ENCODE results near the gene WFDC12.
A peak's percentile ranks its signal among the peaks of the same experiment; 100 is the strongest.

Gene WFDC12

GRCh38 chr20:45094201-45094600 is 30.1 kb downstream of the WFDC12 start:
- H3K18ac ChIP-seq (ENCODE audit: low read depth in 1 of 2, low read length in 2 of 2) = no peak overlapping the region
- H2BK15ac ChIP-seq (ENCODE audit: low read depth, poor library complexity, severe bottlenecking) = no peak overlapping the region
- 96% methylated on average over 2 of the region's 2 CpGs for WGBS
- H3K36me3 ChIP-seq (ENCODE audit: control insufficient read depth in 1 of 2, insufficient read depth in 2 of 2, low read depth in 1 of 2, low read length in 2 of 2) = peaks cover 0 to 10% of the 10 kb centered on the region in 2 experiments
- peaks cover 9% of the 10 kb centered on the region for H3K4me1 ChIP-seq (ENCODE audit: control insufficient read depth, insufficient read depth, low read depth, low read length)
- no peak overlapping the region for H2AFZ ChIP-seq (ENCODE audit: low read depth, low read length)
- H3K9ac ChIP-seq (ENCODE audit: low read length) = no peak overlapping the region
- H3K23ac ChIP-seq (ENCODE audit: low read length in 2 of 2) = no peak overlapping the region
- DNase-seq = no peak
- no peak overlapping the region for H2BK12ac ChIP-seq (ENCODE audit: low read length in 2 of 2)
- H3K27me3 ChIP-seq (ENCODE audit: control insufficient read depth in 1 of 2, insufficient read depth in 1 of 2, low read length in 2 of 2) = peaks cover 0 to 34% of the 10 kb centered on the region in 2 experiments
- no peaks in the 10 kb centered on the region for H3K9me3 ChIP-seq (ENCODE audit: control insufficient read depth, low read length)
- H2AK5ac ChIP-seq (ENCODE audit: low read length, severe bottlenecking) = no peak overlapping the region
- H2BK120ac ChIP-seq (ENCODE audit: low read depth, low read length) = no peak overlapping the region
- H3K4ac ChIP-seq (ENCODE audit: low read depth in 1 of 2, low read length in 2 of 2) = no peak overlapping the region
- H3K4me2 ChIP-seq (ENCODE audit: low read length, poor library complexity, severe bottlenecking) = no peak overlapping the region
- H2BK5ac ChIP-seq (ENCODE audit: low read depth, low read length, poor library complexity, severe bottlenecking) = no peak overlapping the region
- no peak overlapping the region for H3K14ac ChIP-seq (ENCODE audit: low read length in 2 of 2)
- no peak overlapping the region for H4K8ac ChIP-seq (ENCODE audit: low read length)
- no peak overlapping the region for H3K27ac ChIP-seq (ENCODE audit: low read length, poor library complexity, severe bottlenecking)
- no peak overlapping the region for H3K4me3 ChIP-seq (ENCODE audit: insufficient read depth in 1 of 2, low read depth in 1 of 2, low read length in 2 of 2)
- H3K79me1 ChIP-seq (replicated peaks; ENCODE audit: low read length, poor library complexity, severe bottlenecking) = no peaks in the 10 kb centered on the region
- H4K91ac ChIP-seq (ENCODE audit: low read length) = no peak overlapping the region

GRCh38 chr20:45092898-45093297 is 31.4 kb downstream of the WFDC12 start:
- Histone ChIP-seq H3K4me3 (ENCODE audit: insufficient read depth in 1 of 2, low read depth in 1 of 2, low read length in 2 of 2) (no peak overlapping the region), H2BK5ac (ENCODE audit: low read depth, low read length, poor library complexity, severe bottlenecking) (no peak overlapping the region), H3K23ac (ENCODE audit: low read length in 2 of 2) (no peak overlapping the region), H2AFZ (ENCODE audit: low read depth, low read length) (no peak overlapping the region), H2AK5ac (ENCODE audit: low read length, severe bottlenecking) (no peak overlapping the region), H3K4me1 (ENCODE audit: control insufficient read depth, insufficient read depth, low read depth, low read length) (peaks cover 3% of the 10 kb centered on the region), H3K27ac (ENCODE audit: low read length, poor library complexity, severe bottlenecking) (no peak overlapping the region), H3K9ac (ENCODE audit: low read length) (no peak overlapping the region), H3K4me2 (ENCODE audit: low read length, poor library complexity, severe bottlenecking) (no peak overlapping the region), H4K8ac (ENCODE audit: low read length) (no peak overlapping the region), H3K27me3 (ENCODE audit: control insufficient read depth in 1 of 2, insufficient read depth in 1 of 2, low read length in 2 of 2) (peaks cover 0 to 21% of the 10 kb centered on the region in 2 experiments), H2BK12ac (ENCODE audit: low read length in 2 of 2) (no peak overlapping the region), H3K36me3 (ENCODE audit: control insufficient read depth in 1 of 2, insufficient read depth in 2 of 2, low read depth in 1 of 2, low read length in 2 of 2) (peaks cover 0 to 7% of the 10 kb centered on the region in 2 experiments), H3K79me1 (replicated peaks; ENCODE audit: low read length, poor library complexity, severe bottlenecking) (no peaks in the 10 kb centered on the region), H3K14ac (ENCODE audit: low read length in 2 of 2) (no peak overlapping the region), H2BK15ac (ENCODE audit: low read depth, poor library complexity, severe bottlenecking) (no peak overlapping the region), H3K9me3 (ENCODE audit: control insufficient read depth, low read length) (no peaks in the 10 kb centered on the region), H2BK120ac (ENCODE audit: low read depth, low read length) (no peak overlapping the region), H3K18ac (ENCODE audit: low read depth in 1 of 2, low read length in 2 of 2) (no peak overlapping the region), H3K4ac (ENCODE audit: low read depth in 1 of 2, low read length in 2 of 2) (no peak overlapping the region), H4K91ac (ENCODE audit: low read length) (no peak overlapping the region)
- WGBS = 100% methylated on average over 4 of the region's 7 CpGs
- DNase-seq = no peak

- H3K9me3 ChIP-seq (ENCODE audit: control insufficient read depth, low read length) = no peaks in the 10 kb centered on the region
- H2BK120ac ChIP-seq (ENCODE audit: low read depth, low read length) = no peak overlapping the region
- H3K9ac ChIP-seq (ENCODE audit: low read length) = no peak overlapping the region
- H2BK12ac ChIP-seq (ENCODE audit: low read length in 2 of 2) = no peak overlapping the region
- no peaks in the 10 kb centered on the region for H3K36me3 ChIP-seq (ENCODE audit: control insufficient read depth in 1 of 2, insufficient read depth in 2 of 2, low read depth in 1 of 2, low read length in 2 of 2)
- H2BK15ac ChIP-seq (ENCODE audit: low read depth, poor library complexity, severe bottlenecking) = no peak overlapping the region
- H3K14ac ChIP-seq (ENCODE audit: low read length in 2 of 2) = no peak overlapping the region
- no peak overlapping the region for H3K27ac ChIP-seq (ENCODE audit: low read length, poor library complexity, severe bottlenecking)
- no peak overlapping the region for H2BK5ac ChIP-seq (ENCODE audit: low read depth, low read length, poor library complexity, severe bottlenecking)
- no peaks in the 10 kb centered on the region for H3K79me1 ChIP-seq (replicated peaks; ENCODE audit: low read length, poor library complexity, severe bottlenecking)
- peak overlapping the region; percentile 42 for H2AK5ac ChIP-seq (ENCODE audit: low read length, severe bottlenecking)
- H4K91ac ChIP-seq (ENCODE audit: low read length) = no peak overlapping the region
- no peaks in the 10 kb centered on the region for H3K4me1 ChIP-seq (ENCODE audit: control insufficient read depth, insufficient read depth, low read depth, low read length)
- no peak overlapping the region for H4K8ac ChIP-seq (ENCODE audit: low read length)
- H2AFZ ChIP-seq (ENCODE audit: low read depth, low read length) = no peak overlapping the region
- no peak overlapping the region for H3K18ac ChIP-seq (ENCODE audit: low read depth in 1 of 2, low read length in 2 of 2)
- no peak overlapping the region for H3K23ac ChIP-seq (ENCODE audit: low read length in 2 of 2)
- no peak for DNase-seq
- H3K4ac ChIP-seq (ENCODE audit: low read depth in 1 of 2, low read length in 2 of 2) = no peak overlapping the region
- no peak overlapping the region for H3K4me2 ChIP-seq (ENCODE audit: low read length, poor library complexity, severe bottlenecking)
- peaks cover 0 to 5% of the 10 kb centered on the region in 2 experiments for H3K27me3 ChIP-seq (ENCODE audit: control insufficient read depth in 1 of 2, insufficient read depth in 1 of 2, low read length in 2 of 2)
- H3K4me3 ChIP-seq (ENCODE audit: insufficient read depth in 1 of 2, low read depth in 1 of 2, low read length in 2 of 2) = no peak overlapping the region
- 94% methylated on average over 3 of the region's 3 CpGs for WGBS
These were observed 32.9 kb downstream of the WFDC12 start for GRCh38 chr20:45091366-45091765.

- no peak overlapping the region for H2BK12ac ChIP-seq (ENCODE audit: low read length in 2 of 2)
- no peak overlapping the region for H3K23ac ChIP-seq (ENCODE audit: low read length in 2 of 2)
- H3K9me3 ChIP-seq (ENCODE audit: control insufficient read depth, low read length) = no peaks in the 10 kb centered on the region
- no peak overlapping the region for H2AFZ ChIP-seq (ENCODE audit: low read depth, low read length)
- no peak overlapping the region for H2BK5ac ChIP-seq (ENCODE audit: low read depth, low read length, poor library complexity, severe bottlenecking)
- H2BK120ac ChIP-seq (ENCODE audit: low read depth, low read length) = no peak overlapping the region
- H3K27ac ChIP-seq (ENCODE audit: low read length, poor library complexity, severe bottlenecking) = peak overlapping the region; percentile 12
- no peak overlapping the region for H4K8ac ChIP-seq (ENCODE audit: low read length)
- H4K91ac ChIP-seq (ENCODE audit: low read length) = no peak overlapping the region
- H3K36me3 ChIP-seq (ENCODE audit: control insufficient read depth in 1 of 2, insufficient read depth in 2 of 2, low read depth in 1 of 2, low read length in 2 of 2) = no peaks in the 10 kb centered on the region
- H3K79me1 ChIP-seq (replicated peaks; ENCODE audit: low read length, poor library complexity, severe bottlenecking) = no peaks in the 10 kb centered on the region
- no peak overlapping the region for H3K14ac ChIP-seq (ENCODE audit: low read length in 2 of 2)
- 79% methylated on average over 3 of the region's 3 CpGs for WGBS
- DNase-seq = no peak
- H3K4ac ChIP-seq (ENCODE audit: low read depth in 1 of 2, low read length in 2 of 2) = no peak overlapping the region
- H2AK5ac ChIP-seq (ENCODE audit: low read length, severe bottlenecking) = no peak overlapping the region
- H3K4me1 ChIP-seq (ENCODE audit: control insufficient read depth, insufficient read depth, low read depth, low read length) = no peaks in the 10 kb centered on the region
- H2BK15ac ChIP-seq (ENCODE audit: low read depth, poor library complexity, severe bottlenecking) = no peak overlapping the region
- no peaks in the 10 kb centered on the region for H3K27me3 ChIP-seq (ENCODE audit: control insufficient read depth in 1 of 2, insufficient read depth in 1 of 2, low read length in 2 of 2)
- H3K18ac ChIP-seq (ENCODE audit: low read depth in 1 of 2, low read length in 2 of 2) = no peak overlapping the region
- no peak overlapping the region for H3K9ac ChIP-seq (ENCODE audit: low read length)
- H3K4me3 ChIP-seq (ENCODE audit: insufficient read depth in 1 of 2, low read depth in 1 of 2, low read length in 2 of 2) = no peak overlapping the region
- H3K4me2 ChIP-seq (ENCODE audit: low read length, poor library complexity, severe bottlenecking) = no peak overlapping the region
These were observed 33.8 kb downstream of the WFDC12 start for GRCh38 chr20:45090481-45090880.

All from mesenchymal stem cell (in vitro differentiated cells and primary cell).